Prostate gland (tissue), 2 donors: ENCODE measurements around the gene CNKSR3.

ENCODE experiments used
- CTCF ChIP-seq, 4 experiments: fragments of 200-600 bp in 2 of 4; fragments of 450-650 bp in 2 of 4; sonication (generic) in 2 of 4; IDR thresholded peaks; 1 replicate in 3 of 4; 2 replicates in 1 of 4; pipeline ENCODE4 v1.5.1; 2016 to 2019; ENCODE audit warnings: antibody characterized with exemption in 4 of 4, mild to moderate bottlenecking in 2 of 4, moderate library complexity in 2 of 4
- POLR2A ChIP-seq: fragments of 450-650 bp; IDR thresholded peaks from one replicate; pipeline ENCODE4 v1.6.1; 2016; ENCODE audit warnings: antibody characterized with exemption, mild to moderate bottlenecking
- POLR2AphosphoS5 ChIP-seq: sonication (generic); formaldehyde crosslinking; IDR thresholded peaks from one replicate; pipeline ENCODE4 v1.6.1; 2017; ENCODE audit warnings: antibody characterized with exemption

- TF ChIP-seq CTCF (IDR thresholded peaks at IDR 0.05) (no peak), POLR2A (no peak), POLR2AphosphoS5 (no peak)
These were observed 154.4 kb downstream of the CNKSR3 start for GRCh38 chr6:154356113-154356512.
